GM12878 (cell line): ENCODE data around the gene MYO16. TPM values are rescaled to one million over a fixed set of nuclear protein-coding genes. Genes with fewer than 3 reads are reported as not detected.

Experiments used
- ATAC-seq: fragments of 200-7000 bp; cut with Tn5 transposase; 3 replicates; pipeline ENCODE4 v1.9.1; 2020; ENCODE audit warnings: mild to moderate bottlenecking, moderate library complexity
- BruUV-seq: library from RNA; stranded (reverse); fragments of 400-500 nt; replicated peaks from 2 replicates; lab custom pipeline; 2021; lab: Mats Ljungman, UMichigan
- CTCF ChIA-PET: fragments of 300-600 bp; sonication (Branson Sonifier 250); formaldehyde crosslinking; extraction: SDS; loops from one replicate; lab custom pipeline; 2021; ENCODE audit warnings: inconsistent platforms; lab: Yijun Ruan, JAX
- POLR2A ChIA-PET: fragments of 350-600 bp; formaldehyde crosslinking; extraction: SDS; loops from one replicate; lab custom pipeline; 2021; ENCODE audit warnings: inconsistent platforms; lab: Charles Lee
- RAD21 ChIA-PET: fragments of 300-600 bp; sonication (Branson Sonifier 250); formaldehyde crosslinking; loops from one replicate; lab custom pipeline; 2023; ENCODE audit warnings: antibody characterized with exemption; ENCODE audit not compliant: unreplicated experiment; lab: Charles Lee
- SMC1A ChIA-PET: fragments of 300-600 bp; sonication (Branson Sonifier 250); formaldehyde crosslinking; loops from one replicate; lab custom pipeline; 2023; ENCODE audit not compliant: unreplicated experiment, uncharacterized antibody; lab: Charles Lee
- DNase-seq: peaks from one replicate; pipeline ENCODE4 v3.0.0-alpha.2; 2011; ENCODE audit warnings: low read depth, low spot score
- FAIRE-seq: peaks from 3 replicates; lab custom pipeline; 2011; peaks lifted over from hg19 to GRCh38; lab: Jason Lieb, UNC
- H2AFZ ChIP-seq: 2 replicates; pipeline ENCODE4 v1.6.0; 2011; ENCODE audit warnings: low read depth, low read length, control low read depth; ENCODE audit not compliant: control insufficient read depth
- H3K27ac ChIP-seq: 2 replicates; pipeline ENCODE4 v1.5.1; 2011; ENCODE audit warnings: control low read depth; ENCODE audit not compliant: control insufficient read depth, insufficient read depth
- H3K27me3 ChIP-seq, 2 experiments: replicated peaks in 1 of 2; 2 replicates each; pipeline versions ENCODE4 v1.6.0 to v1.6.1; 2011; ENCODE audit warnings: low read length in 1 of 2; ENCODE audit not compliant: control insufficient read depth in 2 of 2, insufficient read depth in 2 of 2
- H3K36me3 ChIP-seq, 2 experiments: 2 replicates each; pipeline ENCODE4 v1.5.1; 2011; ENCODE audit warnings: low read length in 1 of 2; ENCODE audit not compliant: control insufficient read depth in 2 of 2, insufficient read depth in 2 of 2
- H3K4me1 ChIP-seq: 2 replicates; pipeline ENCODE4 v1.6.1; 2011; ENCODE audit warnings: mild to moderate bottlenecking, low read length, moderate library complexity, mixed read lengths; ENCODE audit not compliant: control insufficient read depth, insufficient read depth
- H3K4me2 ChIP-seq: 2 replicates; pipeline ENCODE4 v1.6.0; 2011; ENCODE audit warnings: control low read depth; ENCODE audit not compliant: control insufficient read depth, insufficient read depth
- H3K4me3 ChIP-seq: fragments of 200-600 bp; sonication (generic); 2 replicates; pipeline ENCODE4 v1.5.1; 2016
- H3K79me2 ChIP-seq: 2 replicates; pipeline ENCODE4 v1.6.0; 2011; ENCODE audit warnings: low read length; ENCODE audit not compliant: control insufficient read depth, insufficient read depth
- H3K9ac ChIP-seq: 2 replicates; pipeline ENCODE4 v1.8.0; 2011; ENCODE audit warnings: low read length, control low read depth, mixed read lengths; ENCODE audit not compliant: control insufficient read depth, insufficient read depth
- H3K9me3 ChIP-seq: replicated peaks from 3 replicates; pipeline ENCODE4 v1.5.1; 2011; ENCODE audit warnings: mild to moderate bottlenecking, low read length; ENCODE audit not compliant: control insufficient read depth, insufficient read depth
- H4K20me1 ChIP-seq: 2 replicates; pipeline ENCODE4 v1.6.0; 2011; ENCODE audit not compliant: control insufficient read depth, insufficient read depth
- CHD4 ChIP-seq: fragments of 200-600 bp; sonication (generic); IDR thresholded peaks from 2 replicates; pipeline ENCODE4 v1.6.1; 2016; ENCODE audit warnings: mild to moderate bottlenecking
- EGR1 ChIP-seq, 2 experiments: IDR thresholded peaks; 1 replicate in 1 of 2; 2 replicates in 1 of 2; pipeline ENCODE4 v1.6.1; 2011 to 2012; ENCODE audit warnings: low read depth in 2 of 2, low read length in 2 of 2, borderline replicate concordance in 1 of 2, mild to moderate bottlenecking in 1 of 2, moderate library complexity in 1 of 2
- IKZF1 ChIP-seq: fragments of 450-650 bp; conservative IDR thresholded peaks from 2 replicates; pipeline ENCODE4 v1.6.1; 2017; ENCODE audit warnings: antibody characterized with exemption, mild to moderate bottlenecking
- MYB ChIP-seq: fragments of 150-350 bp; IDR thresholded peaks from 2 replicates; pipeline ENCODE4 v1.6.1; 2014; ENCODE audit warnings: mild to moderate bottlenecking, low read depth, low read length, borderline replicate concordance
- NFIC ChIP-seq: IDR thresholded peaks from 2 replicates; pipeline ENCODE4 v1.6.1; 2012; ENCODE audit warnings: low read depth, mild to moderate bottlenecking, inconsistent platforms, low read length, moderate library complexity
- NFYA ChIP-seq: IDR thresholded peaks from 2 replicates; pipeline ENCODE4 v1.6.1; 2011; ENCODE audit warnings: low read depth, mild to moderate bottlenecking, low read length, improper control_type of control experiment, borderline replicate concordance
- NR2C1 ChIP-seq: fragments of 450-650 bp; IDR thresholded peaks from 2 replicates; pipeline ENCODE4 v1.6.1; 2017; ENCODE audit warnings: antibody characterized with exemption, mild to moderate bottlenecking, moderate library complexity
- ZNF24 ChIP-seq: fragments of 450-650 bp; IDR thresholded peaks from 2 replicates; pipeline ENCODE4 v1.6.1; 2017; ENCODE audit warnings: antibody characterized with exemption, mild to moderate bottlenecking
- WGBS: methylation state at CpG from one replicate; pipeline ENCODE4 v1.1.6; 2016; ENCODE audit warnings: low lambda C conversion rate; ENCODE audit not compliant: insufficient replicate concordance, insufficient coverage; ENCODE audit errors: missing lambda C conversion rate; 5-methylcytosine and 5-hydroxymethylcytosine counted together
- in situ Hi-C: fragments of 300-500 bp; cut with MboI; formaldehyde crosslinking; loops from 9 replicates; pipeline ENCODE4 v1.14.3; 2018; ENCODE audit warnings: mixed read lengths
- intact Hi-C: fragments of 100-400 bp; cut with micrococcal nuclease; formaldehyde crosslinking; loops from one replicate; pipeline ENCODE4 v1.14.2; 2022; ENCODE audit not compliant: unreplicated experiment
- polyA plus RNA-seq, 11 experiments: library from polyadenylated mRNA; depleted of rRNA in 4 of 11; unstranded in 6 of 11; stranded (reverse) in 5 of 11; fragments of >200 nt; fragmentation: Nextera tagmentation in 4 of 11; fragmentation: Illumina TruSeq in 1 of 11; extraction: Ambion mirVana in 4 of 11; extraction: Trizol in 1 of 11; gene quantifications; 1 replicate in 1 of 11; 2 replicates in 10 of 11; pipeline versions ENCODE4 v1.2.1 to v1.2.3, GENCODE V29; 2011 to 2016; ENCODE audit warnings: inconsistent platforms in 2 of 11, missing spikeins in 2 of 11, low read depth in 1 of 11
- total RNA-seq, 4 experiments: library from RNA; depleted of rRNA in 3 of 4; stranded (reverse); fragments of >200 nt in 3 of 4; fragmentation: Illumina TruSeq in 1 of 4; extraction: Trizol in 1 of 4; gene quantifications; 2 replicates each; pipeline versions ENCODE4 v1.2.1 to v1.2.3, GENCODE V29; 2013 to 2021
- TF ChIP-seq, protein P1 (sequence below): IDR thresholded peaks from 2 replicates; pipeline ENCODE4 v1.6.1; 2011; ENCODE audit warnings: low read depth, mild to moderate bottlenecking, low read length, moderate library complexity, borderline replicate concordance; ENCODE audit errors: extremely low read depth
- TF ChIP-seq, protein P2 (sequence below): fragments of 450-650 bp; IDR thresholded peaks from 2 replicates; pipeline ENCODE4 v1.6.1; 2017; ENCODE audit warnings: mild to moderate bottlenecking
- TF ChIP-seq, protein P3 (sequence below): IDR thresholded peaks from 2 replicates; pipeline ENCODE4 v1.6.1; 2012; ENCODE audit warnings: low read depth, low read length, improper control_type of control experiment

The MYO16 gene
- total and polyA plus RNA-seq, 10 of the 15 experiments (the other 5 are each of a cell fraction or from before 2014, with no cell fraction given), result under 0.01 to 1.7 (median 0.05) TPM; not detected in 4

DNA sequence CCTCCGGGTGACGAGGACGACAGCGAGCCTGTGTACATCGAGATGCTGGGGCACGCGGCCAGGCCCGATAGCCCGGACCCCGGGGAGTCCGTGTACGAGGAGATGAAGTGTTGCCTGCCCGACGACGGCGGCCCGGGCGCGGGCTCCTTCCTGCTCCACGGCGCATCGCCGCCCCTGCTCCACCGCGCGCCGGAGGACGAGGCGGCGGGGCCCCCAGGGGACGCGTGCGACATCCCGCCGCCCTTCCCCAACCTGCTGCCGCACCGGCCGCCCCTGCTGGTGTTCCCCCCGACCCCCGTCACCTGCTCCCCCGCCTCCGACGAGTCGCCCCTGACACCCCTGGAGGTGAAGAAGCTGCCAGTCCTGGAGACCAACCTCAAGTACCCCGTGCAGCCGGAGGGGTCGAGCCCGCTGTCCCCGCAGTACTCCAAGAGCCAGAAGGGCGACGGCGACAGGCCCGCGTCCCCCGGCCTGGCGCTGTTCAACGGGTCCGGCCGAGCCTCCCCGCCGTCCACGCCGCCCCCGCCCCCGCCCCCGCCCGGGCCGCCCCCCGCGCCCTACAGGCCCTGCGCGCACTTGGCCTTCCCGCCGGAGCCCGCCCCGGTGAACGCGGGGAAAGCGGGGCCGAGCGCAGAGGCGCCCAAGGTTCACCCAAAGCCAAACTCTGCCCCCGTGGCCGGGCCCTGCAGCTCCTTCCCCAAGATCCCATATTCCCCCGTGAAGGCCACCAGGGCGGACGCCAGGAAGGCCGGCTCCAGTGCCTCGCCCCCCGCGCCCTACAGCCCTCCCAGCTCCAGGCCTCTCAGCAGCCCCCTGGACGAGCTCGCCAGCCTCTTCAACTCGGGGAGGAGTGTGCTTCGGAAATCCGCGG is 511.3 kb downstream of the MYO16 start:
- CTCF ChIA-PET, result interaction anchor here (0.9 kb wide), 1 partner anchor 225 kb away, joined by 3 read pairs; no protein-coding TSS in a partner anchor
- intact Hi-C loops (loop anchor here (10.0 kb wide), 2 partner anchors 284 to 344 kb away; no protein-coding TSS in a partner anchor), in situ Hi-C loops (no loop called here)
- no peaks in the 10 kb centered on the region for H3K27me3 ChIP-seq
- no peak overlapping the region for H2AFZ ChIP-seq
- no peak overlapping the region for H3K4me3 ChIP-seq
- no peak overlapping the region for H3K4me2 ChIP-seq
- SMC1A ChIA-PET, result interaction anchor here (1.0 kb wide), 1 partner anchor 8 kb away, joined by 3 read pairs; no protein-coding TSS in a partner anchor
- FAIRE-seq (no peak), DNase-seq (no peak), ATAC-seq (no peak)
- H3K36me3 ChIP-seq, result no peaks in the 10 kb centered on the region
- TF ChIP-seq CHD4, result no peak
- no peak for TF ChIP-seq NFIC
- TF ChIP-seq, protein P1, sequence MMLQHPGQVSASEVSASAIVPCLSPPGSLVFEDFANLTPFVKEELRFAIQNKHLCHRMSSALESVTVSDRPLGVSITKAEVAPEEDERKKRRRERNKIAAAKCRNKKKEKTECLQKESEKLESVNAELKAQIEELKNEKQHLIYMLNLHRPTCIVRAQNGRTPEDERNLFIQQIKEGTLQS, result no peak
- TF ChIP-seq EGR1 (IDR thresholded peaks at IDR 0.05; ENCODE audit: borderline replicate concordance in 1 of 2, low read depth in 2 of 2, low read length in 2 of 2), result no peak
- TF ChIP-seq NFYA, result no peak
- TF ChIP-seq, protein P2, sequence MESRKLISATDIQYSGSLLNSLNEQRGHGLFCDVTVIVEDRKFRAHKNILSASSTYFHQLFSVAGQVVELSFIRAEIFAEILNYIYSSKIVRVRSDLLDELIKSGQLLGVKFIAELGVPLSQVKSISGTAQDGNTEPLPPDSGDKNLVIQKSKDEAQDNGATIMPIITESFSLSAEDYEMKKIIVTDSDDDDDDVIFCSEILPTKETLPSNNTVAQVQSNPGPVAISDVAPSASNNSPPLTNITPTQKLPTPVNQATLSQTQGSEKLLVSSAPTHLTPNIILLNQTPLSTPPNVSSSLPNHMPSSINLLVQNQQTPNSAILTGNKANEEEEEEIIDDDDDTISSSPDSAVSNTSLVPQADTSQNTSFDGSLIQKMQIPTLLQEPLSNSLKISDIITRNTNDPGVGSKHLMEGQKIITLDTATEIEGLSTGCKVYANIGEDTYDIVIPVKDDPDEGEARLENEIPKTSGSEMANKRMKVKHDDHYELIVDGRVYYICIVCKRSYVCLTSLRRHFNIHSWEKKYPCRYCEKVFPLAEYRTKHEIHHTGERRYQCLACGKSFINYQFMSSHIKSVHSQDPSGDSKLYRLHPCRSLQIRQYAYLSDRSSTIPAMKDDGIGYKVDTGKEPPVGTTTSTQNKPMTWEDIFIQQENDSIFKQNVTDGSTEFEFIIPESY, result no peak
- TF ChIP-seq, protein P3, sequence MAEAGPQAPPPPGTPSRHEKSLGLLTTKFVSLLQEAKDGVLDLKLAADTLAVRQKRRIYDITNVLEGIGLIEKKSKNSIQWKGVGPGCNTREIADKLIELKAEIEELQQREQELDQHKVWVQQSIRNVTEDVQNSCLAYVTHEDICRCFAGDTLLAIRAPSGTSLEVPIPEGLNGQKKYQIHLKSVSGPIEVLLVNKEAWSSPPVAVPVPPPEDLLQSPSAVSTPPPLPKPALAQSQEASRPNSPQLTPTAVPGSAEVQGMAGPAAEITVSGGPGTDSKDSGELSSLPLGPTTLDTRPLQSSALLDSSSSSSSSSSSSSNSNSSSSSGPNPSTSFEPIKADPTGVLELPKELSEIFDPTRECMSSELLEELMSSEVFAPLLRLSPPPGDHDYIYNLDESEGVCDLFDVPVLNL, result no peak
- no peak for TF ChIP-seq NR2C1
- TF ChIP-seq MYB, result no peak
- no peak for TF ChIP-seq ZNF24
- no peak for TF ChIP-seq IKZF1
- H3K9ac ChIP-seq, result no peak overlapping the region
- no peaks in the 10 kb centered on the region for H3K4me1 ChIP-seq
- H3K27ac ChIP-seq, result no peak overlapping the region
- POLR2A ChIA-PET, result no interaction called here
- H3K79me2 ChIP-seq, result no peaks in the 10 kb centered on the region
- whole genome bisulfite sequencing, result 76% methylated on average over 31 of the region's 97 CpGs
- peaks cover 2% of the 10 kb centered on the region; the same call in 1 of the 3 replicates for H3K9me3 ChIP-seq
- RAD21 ChIA-PET, result no interaction called here
- BruUV-seq, result no TSS peak
- no peaks in the 10 kb centered on the region for H4K20me1 ChIP-seq
